Thoracic aorta (tissue), 2 donors: ENCODE results near the gene ZNF491. TPM values are rescaled to one million over a fixed set of nuclear protein-coding genes. Genes with fewer than 3 reads are reported as not detected.
A peak's percentile ranks its signal among the peaks of the same experiment; 100 is the strongest.
"Not testable (repeated sequence)": the region's sequence is repeated elsewhere in the genome, so short reads cannot be mapped to it uniquely, and the experiment has no call there.

Experiments
- ATAC-seq: fragments of 150-250 bp; one replicate; pipeline ENCODE4 v1.8.0; 2017; ENCODE audit warnings: low read depth; ENCODE audit not compliant: insufficient number of reproducible peaks, low FRiP score
- DNase-seq: peaks from one replicate; pipeline ENCODE4 v3.0.0-alpha.2; 2020; ENCODE audit warnings: low spot score
- H3K27ac ChIP-seq, 2 donors: fragments of 200-600 bp; sonication (generic); 1 replicate in 1 of 2; 2 replicates in 1 of 2; pipeline ENCODE4 v1.5.1; 2016; ENCODE audit warnings: mild to moderate bottlenecking in 2 of 2, moderate library complexity in 2 of 2
- H3K27me3 ChIP-seq: fragments of 200-600 bp; sonication (generic); replicated peaks from 2 replicates; pipeline ENCODE4 v1.6.0; 2016; ENCODE audit warnings: mild to moderate bottlenecking; ENCODE audit not compliant: insufficient read depth
- H3K36me3 ChIP-seq: fragments of 200-600 bp; sonication (generic); one replicate; pipeline ENCODE4 v1.5.1; 2016
- H3K4me1 ChIP-seq, 2 donors: fragments of 200-600 bp; sonication (generic); 1 replicate in 1 of 2; 2 replicates in 1 of 2; pipeline versions ENCODE4 v1.5.1 to v1.6.0; 2016; ENCODE audit warnings: low read depth in 2 of 2, mild to moderate bottlenecking in 1 of 2; ENCODE audit not compliant: control insufficient read depth in 1 of 2
- H3K4me3 ChIP-seq: fragments of 200-600 bp; sonication (generic); 2 replicates; pipeline ENCODE4 v1.5.1; 2016; ENCODE audit warnings: mild to moderate bottlenecking
- H3K9me3 ChIP-seq: fragments of 200-600 bp; sonication (generic); 2 replicates; pipeline ENCODE4 v1.5.1; 2016
- CTCF ChIP-seq: fragments of 200-600 bp; sonication (generic); IDR thresholded peaks from one replicate; pipeline ENCODE4 v1.5.1; 2019; ENCODE audit warnings: antibody characterized with exemption
- total RNA-seq, 2 donors: library from RNA; depleted of rRNA; stranded (reverse); fragments of >200 nt; gene quantifications; one replicate each; pipeline versions ENCODE4 v1.1.0 to v1.2.3, GENCODE V29; 2016

Gene ZNF491
- total RNA-seq, 2 donors from 2014 or later, result 3.7 to 3.9 TPM

GRCh38 chr19:11832253-11832912, 34.1 kb downstream of the ZNF491 start:
- H3K9me3 ChIP-seq, result peaks cover 62% of the 10 kb centered on the region
- no peaks in the 10 kb centered on the region for H3K4me1 ChIP-seq
- peak overlapping the region; percentile 7 for H3K4me3 ChIP-seq
- H3K36me3 ChIP-seq, result peaks cover 47% of the 10 kb centered on the region
- H3K27me3 ChIP-seq, result no peaks in the 10 kb centered on the region
- no peak for TF ChIP-seq CTCF
- DNase-seq (no peak), ATAC-seq (no peak)
- H3K27ac ChIP-seq, result no peak overlapping the region

- TF ChIP-seq CTCF, result no peak
- Histone ChIP-seq H3K36me3 (peaks cover 46% of the 10 kb centered on the region), H3K27me3 (no peaks in the 10 kb centered on the region), H3K27ac (no peak overlapping the region), H3K9me3 (peaks cover 58% of the 10 kb centered on the region), H3K4me1 (no peaks in the 10 kb centered on the region), H3K4me3 (no peak overlapping the region)
- ATAC-seq, result no peak
- no peak for DNase-seq
These were observed 35.2 kb downstream of the ZNF491 start for GRCh38 chr19:11833541-11833940.

- H3K27ac ChIP-seq, H3K27me3 ChIP-seq, DNase-seq, ATAC-seq, H3K4me3 ChIP-seq, H3K4me1 ChIP-seq: not testable (repeated sequence)
- Histone ChIP-seq H3K36me3 (peaks cover 35% of the 10 kb centered on the region), H3K9me3 (peaks cover 43% of the 10 kb centered on the region)
These were observed 37.3 kb downstream of the ZNF491 start for GRCh38 chr19:11835626-11836066.

- ATAC-seq, result no peak
- no peak for DNase-seq
These were observed 45.4 kb downstream of the ZNF491 start for GRCh38 chr19:11843722-11844121.

GRCh38 chr19:11847615-11848014, 49.3 kb downstream of the ZNF491 start:
- not testable (repeated sequence) for DNase-seq, H3K9me3 ChIP-seq, H3K27me3 ChIP-seq, H3K36me3 ChIP-seq, ATAC-seq, H3K4me3 ChIP-seq, H3K27ac ChIP-seq
- H3K4me1 ChIP-seq, result peaks cover 0 to 15% of the 10 kb centered on the region in 2 donors

More at GRCh38 chr19:11843722-11844121, 45.4 kb downstream of the ZNF491 start:
- no peaks in the 10 kb centered on the region for H3K27me3 ChIP-seq
- no peak overlapping the region for H3K27ac ChIP-seq
- no peak for TF ChIP-seq CTCF
- peaks cover 0 to 4% of the 10 kb centered on the region in 2 donors for H3K4me1 ChIP-seq
- H3K9me3 ChIP-seq, result no peaks in the 10 kb centered on the region
- H3K4me3 ChIP-seq, result no peak overlapping the region
- no peaks in the 10 kb centered on the region for H3K36me3 ChIP-seq

DNA sequence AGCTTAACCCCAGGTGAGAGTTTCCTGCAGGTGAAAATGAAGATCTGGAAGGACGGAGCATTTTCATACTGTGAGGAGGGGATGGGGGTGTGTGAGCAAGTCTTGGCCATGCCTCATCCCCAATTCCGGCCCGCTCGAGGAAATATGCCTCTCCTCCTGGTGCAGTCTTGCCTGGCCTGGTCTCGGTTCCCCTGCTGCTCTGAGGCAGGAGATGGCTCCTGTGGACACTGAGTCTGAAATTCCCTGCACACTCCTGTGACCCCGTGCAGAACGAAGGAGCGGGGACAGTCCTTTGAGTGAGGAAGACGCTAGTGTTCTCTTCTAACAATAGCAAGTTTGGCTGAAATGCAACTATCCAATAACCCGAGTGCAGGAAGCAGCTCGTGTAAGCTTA, 49.9 kb downstream of the ZNF491 start:
- H3K27me3 ChIP-seq, result no peaks in the 10 kb centered on the region
- peak overlapping the region; percentile 79 for H3K4me3 ChIP-seq
- no peak for DNase-seq
- TF ChIP-seq CTCF, result no peak
- peak overlapping the region; percentile 3 to 54 for H3K27ac ChIP-seq
- ATAC-seq, result peak; percentile 28
- peaks cover 0 to 15% of the 10 kb centered on the region in 2 donors for H3K4me1 ChIP-seq
- peaks cover 2% of the 10 kb centered on the region for H3K9me3 ChIP-seq
- H3K36me3 ChIP-seq, result peaks cover under 1% of the 10 kb centered on the region
